ENCODE data around the gene IGSF21. TPM values are rescaled to one million over a fixed set of nuclear protein-coding genes. Genes with fewer than 3 reads are reported as not detected.

The IGSF21 gene
- total and polyA plus RNA-seq, 2 of the 8 experiments (the other 6 are each of a cell fraction or from before 2014, with no cell fraction given), result 22.5 to 28.5 TPM

DNA sequence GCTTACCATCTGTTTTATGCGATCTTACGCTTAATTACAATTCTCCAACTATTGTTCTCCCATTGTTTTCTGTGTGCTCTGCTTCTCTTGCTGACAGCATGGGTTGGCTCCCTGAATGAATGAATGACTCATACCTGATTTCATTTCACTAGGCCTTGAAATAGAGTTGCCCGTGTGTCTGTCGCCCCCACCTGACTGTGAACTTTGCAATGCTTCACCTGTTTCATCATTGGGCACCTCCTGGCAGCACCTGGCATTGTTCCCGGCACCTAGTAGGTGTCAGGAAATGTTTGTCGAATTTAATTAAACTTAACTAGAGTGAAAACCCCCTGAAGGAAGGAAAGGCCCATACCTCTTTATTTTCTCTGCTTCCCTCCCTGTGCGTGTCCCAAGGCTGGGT lies 252.7 kb downstream of the IGSF21 start (continued):
- TF ChIP-seq HDAC2 (IDR thresholded peaks at IDR 0.05; ENCODE audit: borderline replicate concordance in 1 of 2, low read depth in 2 of 2, low read length in 2 of 2), result no peak
- TF ChIP-seq TAF1 (IDR thresholded peaks at IDR 0.05; ENCODE audit: low read depth, low read length), result no peak
- no peak for TF ChIP-seq FOSL1 (IDR thresholded peaks at IDR 0.05; ENCODE audit: insufficient read depth, low read depth, low read length)
- TF ChIP-seq, protein P1, sequence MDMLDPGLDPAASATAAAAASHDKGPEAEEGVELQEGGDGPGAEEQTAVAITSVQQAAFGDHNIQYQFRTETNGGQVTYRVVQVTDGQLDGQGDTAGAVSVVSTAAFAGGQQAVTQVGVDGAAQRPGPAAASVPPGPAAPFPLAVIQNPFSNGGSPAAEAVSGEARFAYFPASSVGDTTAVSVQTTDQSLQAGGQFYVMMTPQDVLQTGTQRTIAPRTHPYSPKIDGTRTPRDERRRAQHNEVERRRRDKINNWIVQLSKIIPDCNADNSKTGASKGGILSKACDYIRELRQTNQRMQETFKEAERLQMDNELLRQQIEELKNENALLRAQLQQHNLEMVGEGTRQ (IDR thresholded peaks at IDR 0.05; ENCODE audit: low read length), result no peak
- TF ChIP-seq YY1 (IDR thresholded peaks at IDR 0.05; ENCODE audit: low read depth, low read length), result no peak
